Activated CD8-positive, alpha-beta memory T cell treated with anti-CD3 and anti-CD28 coated beads, Interleukin-2, amount 50 U/mL, for 24 hours (primary cell): ENCODE measurements around the gene ZNF267.
"Not testable (repeated sequence)": the region's sequence is repeated elsewhere in the genome, so short reads cannot be mapped to it uniquely, and the experiment has no call there.

ENCODE experiments used
- DNase-seq: peaks from one replicate; pipeline ENCODE4 v3.0.0-alpha.2; 2020; ENCODE audit errors: extremely low read depth

Gene ZNF267

DNA sequence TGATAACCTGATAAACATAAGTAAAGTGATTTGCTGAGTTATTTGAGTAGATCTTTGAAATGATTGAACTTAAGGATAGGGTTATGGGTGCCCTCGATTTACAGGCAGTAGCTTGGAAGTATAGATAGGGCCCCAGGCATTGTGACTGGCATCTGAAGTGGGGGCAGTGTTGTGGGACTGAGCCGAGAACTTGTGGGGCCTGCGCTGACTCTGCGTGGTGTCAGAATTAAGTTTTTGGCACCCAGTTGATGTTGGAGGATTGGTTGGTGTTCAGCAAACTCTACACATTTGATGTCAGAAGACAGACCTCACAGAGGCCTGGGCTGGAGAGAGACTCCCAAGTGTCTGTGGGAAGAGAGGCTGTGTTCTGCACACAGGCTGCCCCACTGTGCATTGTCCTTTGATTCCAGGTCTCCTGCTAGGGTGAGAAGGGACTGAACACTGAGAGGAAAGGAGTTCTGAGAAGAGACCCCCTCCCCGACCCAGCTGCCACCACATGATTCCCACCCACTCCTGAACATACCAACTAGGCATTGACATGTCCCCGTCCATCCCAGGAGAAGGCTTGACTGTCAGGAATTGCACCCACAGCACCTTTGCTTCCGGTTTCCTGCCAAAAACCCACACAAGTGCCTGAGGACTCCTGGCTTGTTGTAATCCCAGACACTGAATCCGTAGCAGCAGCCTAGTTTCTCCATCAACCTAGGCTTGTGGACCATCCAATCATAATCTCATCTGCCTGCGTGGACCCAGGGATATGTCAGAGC, 4.5 kb downstream of the ZNF267 start:
- DNase-seq = no peak

DNA sequence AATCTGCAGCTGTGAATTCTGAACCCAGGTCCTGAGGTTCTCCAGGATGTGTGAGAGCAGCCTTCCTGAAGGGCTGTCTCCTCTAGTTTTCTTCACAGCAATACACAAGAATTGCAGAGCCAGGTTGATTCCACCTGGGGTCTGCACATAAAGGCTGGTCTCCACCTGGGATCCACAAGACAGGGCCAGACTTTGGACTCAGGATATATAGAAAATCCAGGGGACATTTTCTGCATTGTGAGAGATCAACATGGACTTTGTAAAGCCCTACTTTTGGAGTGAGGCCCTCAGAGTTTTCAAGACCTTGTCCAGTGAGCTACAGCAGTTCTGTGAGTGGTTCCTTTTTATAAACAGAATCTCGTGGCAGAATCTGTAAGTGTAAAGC, 6.3 kb downstream of the ZNF267 start:
- no peak for DNase-seq

DNA sequence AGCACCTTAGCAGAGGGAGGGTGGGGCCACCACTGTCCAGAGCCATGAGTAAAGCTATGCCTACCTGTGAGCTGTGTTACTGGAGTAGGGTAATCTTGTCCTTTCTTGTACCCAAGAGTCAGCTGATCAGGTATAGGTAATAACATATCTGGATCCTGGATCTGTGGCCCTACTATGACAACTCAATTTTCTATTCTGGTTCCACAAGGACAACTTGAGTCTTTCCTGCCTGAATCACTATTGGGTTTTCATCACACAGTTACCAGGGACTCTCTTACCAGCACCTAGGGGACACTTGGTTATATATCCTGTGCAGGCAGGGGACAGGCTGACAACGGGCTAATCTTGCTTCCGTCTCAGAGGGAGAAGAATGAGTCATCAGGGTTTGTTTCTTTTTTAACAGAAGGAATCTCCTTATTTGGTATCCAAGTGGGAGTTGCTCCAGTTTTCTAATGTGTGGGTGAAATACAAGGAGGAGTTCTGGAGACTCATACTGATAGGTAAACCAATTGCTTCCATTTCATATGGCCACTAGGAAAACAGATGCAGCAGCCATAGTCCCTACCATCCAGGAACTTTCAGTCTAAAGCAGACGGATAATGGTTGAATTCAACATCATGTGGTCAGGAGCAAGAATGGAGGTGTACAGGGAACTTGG, 6.8 kb downstream of the ZNF267 start:
- DNase-seq = no peak

DNA sequence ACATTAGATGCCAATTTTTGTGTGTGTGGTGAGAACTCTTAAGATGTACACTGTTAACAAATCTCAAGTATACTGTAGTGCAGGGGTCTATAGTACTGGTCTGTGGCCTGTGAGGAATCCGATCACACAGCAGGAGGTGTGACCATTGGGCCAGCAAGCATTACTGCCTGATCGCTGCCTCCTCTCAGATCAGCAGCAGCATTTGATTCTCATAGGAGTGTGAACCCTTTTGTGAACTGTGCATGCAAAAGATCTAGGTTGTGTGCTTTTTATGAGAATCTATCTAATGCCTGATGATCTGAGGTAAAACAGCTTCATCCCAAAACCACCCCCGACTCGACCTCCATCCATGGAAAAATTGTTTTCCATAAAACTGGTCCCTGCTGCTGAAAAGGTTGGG, 12.6 kb downstream of the ZNF267 start:
- no peak for DNase-seq

DNA sequence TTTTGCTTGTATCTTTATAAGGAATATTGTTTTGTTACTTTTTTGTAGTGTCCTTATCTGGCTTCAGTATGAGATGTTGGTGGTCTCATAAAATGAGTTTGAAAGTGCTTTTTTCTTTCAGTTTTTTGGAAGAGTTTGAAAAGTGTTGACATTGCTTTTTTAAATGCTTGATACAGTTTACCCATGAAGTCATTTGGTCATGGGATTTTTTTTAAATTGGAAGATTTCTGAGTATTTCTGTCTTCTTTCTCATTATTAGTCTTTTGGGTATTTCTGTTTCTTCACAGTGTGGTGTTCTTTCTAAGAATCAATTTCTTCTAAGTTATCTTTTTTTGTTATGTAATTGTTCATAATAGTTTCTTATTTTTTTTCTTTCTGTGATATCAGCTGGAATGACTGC, 15.1 kb downstream of the ZNF267 start:
- DNase-seq = no peak

DNA sequence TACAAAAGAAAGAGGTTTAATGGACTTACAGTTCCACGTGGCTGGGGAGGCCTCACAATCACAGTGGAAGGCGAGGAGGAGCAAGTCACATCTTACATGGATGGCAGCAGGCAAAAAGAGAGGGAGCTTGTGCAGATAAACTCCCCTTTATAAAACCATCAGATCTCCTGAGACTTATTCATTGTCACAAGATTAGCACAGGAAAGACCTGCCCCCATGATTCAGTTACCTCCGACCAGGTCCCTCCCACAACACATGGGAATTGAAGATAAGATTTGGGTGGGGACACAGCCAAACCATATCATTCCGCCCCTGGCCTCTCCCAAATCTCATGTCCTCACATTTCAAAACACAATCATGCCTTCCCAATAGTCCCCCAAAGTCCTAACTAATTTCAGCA, 18.5 kb downstream of the ZNF267 start:
- not testable (repeated sequence) for DNase-seq

DNA sequence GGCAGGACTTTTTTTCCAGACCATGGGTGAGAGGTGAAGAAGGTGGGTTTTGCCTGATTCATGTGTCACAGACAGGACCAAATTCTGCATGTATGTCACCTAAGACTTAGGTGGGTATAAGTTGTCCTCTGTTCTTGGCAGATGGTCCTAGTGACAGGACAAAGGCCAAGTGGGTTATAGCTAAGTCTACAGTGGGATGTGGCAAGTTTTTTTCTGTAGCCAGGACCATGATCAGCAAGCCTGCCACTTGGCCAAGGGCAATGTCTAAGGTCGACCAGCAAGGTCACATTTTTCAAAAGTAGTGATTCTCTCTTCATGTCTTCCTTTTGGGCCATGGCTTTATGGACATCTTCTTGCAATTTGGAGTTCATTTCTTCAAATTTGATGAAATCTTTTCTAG, 20.2 kb downstream of the ZNF267 start:
- no peak for DNase-seq

DNA sequence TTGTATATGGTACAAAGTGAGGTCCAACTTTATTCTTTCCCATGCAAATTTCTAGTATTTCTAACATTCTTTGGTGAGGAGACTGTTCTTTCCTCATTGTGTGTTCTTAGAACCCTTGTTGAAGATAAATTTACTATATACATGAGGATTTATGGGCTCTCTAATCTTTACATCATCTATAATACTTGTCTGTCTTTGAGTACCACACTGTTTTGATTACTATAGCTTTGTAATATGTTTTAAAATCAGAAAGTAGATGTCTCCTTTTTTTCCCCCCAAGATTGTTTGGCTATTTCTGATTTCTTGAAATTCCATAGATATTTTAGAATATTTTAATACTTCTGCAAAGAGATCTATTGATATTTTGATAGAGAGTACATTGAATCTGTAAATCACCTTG, 23.7 kb downstream of the ZNF267 start:
- no peak for DNase-seq

DNA sequence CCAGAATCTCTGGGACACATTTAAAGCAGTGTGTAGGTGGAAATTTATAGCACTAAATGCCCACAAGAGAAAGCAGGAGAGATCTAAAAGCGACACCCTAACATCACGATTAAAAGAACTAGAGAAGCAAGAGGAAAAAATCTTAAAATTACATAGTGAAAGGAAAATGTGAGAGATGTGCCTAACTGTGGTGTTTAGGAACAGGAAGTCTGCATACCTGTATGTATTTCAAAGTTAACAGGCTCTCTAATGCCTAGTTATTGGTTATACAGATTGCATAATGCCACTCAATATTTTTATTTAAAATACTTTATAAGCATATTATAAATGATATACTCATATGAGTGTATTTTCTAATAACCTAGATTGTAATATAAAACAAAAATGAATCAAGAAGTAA, 25.9 kb downstream of the ZNF267 start:
- DNase-seq = no peak

DNA sequence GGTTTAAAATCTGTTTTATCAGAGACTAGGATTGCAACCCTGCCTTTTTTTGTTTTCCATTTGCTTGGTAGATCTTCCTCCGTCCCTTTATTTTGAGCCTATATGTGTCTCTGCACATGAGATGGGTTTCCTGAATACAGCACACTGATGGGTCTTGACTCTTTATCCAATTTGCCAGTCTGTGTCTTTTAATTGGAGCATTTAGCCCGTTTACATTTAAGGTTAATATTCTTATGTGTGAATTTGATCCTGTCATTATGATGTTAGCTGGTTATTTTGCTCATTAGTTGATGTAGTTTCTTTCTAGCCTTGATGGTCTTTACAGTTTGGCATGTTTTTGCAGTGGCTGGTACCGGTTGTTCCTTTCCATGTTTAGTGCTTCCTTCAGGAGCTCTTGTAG, 31.0 kb downstream of the ZNF267 start:
- DNase-seq = not testable (repeated sequence)

DNA sequence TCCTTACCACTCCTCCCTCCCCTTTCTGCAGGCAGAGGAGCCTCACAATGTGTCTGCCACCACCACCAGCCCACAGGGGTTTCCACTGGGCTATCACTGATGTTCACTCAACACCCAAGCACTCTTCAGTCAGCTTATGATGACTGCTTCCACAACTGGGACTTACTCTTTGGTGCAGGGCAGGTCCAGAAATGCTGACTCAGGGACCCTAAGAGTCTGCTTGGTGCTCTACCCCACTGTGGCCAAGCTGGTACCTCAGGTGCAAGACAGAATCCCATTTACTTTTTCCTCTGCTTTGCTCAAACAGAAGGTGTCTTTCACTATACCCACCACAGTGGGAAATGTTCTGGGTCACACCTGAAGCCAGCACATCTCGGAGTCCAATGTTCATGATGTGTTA, 40.1 kb downstream of the ZNF267 start:
- no peak for DNase-seq

DNA sequence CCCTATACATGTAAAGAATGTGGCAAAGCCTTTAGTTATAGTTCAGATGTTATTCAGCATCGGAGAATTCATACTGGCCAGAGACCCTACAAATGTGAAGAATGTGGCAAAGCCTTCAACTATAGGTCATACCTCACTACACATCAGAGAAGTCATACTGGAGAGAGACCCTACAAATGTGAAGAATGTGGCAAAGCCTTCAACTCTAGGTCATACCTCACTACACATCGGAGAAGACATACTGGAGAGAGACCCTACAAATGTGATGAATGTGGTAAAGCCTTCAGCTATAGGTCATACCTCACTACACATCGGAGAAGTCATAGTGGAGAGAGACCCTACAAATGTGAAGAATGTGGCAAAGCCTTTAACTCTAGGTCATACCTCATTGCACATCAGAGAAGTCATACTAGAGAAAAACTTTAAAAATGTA, 42.5 kb downstream of the ZNF267 start:
- DNase-seq = no peak

DNA sequence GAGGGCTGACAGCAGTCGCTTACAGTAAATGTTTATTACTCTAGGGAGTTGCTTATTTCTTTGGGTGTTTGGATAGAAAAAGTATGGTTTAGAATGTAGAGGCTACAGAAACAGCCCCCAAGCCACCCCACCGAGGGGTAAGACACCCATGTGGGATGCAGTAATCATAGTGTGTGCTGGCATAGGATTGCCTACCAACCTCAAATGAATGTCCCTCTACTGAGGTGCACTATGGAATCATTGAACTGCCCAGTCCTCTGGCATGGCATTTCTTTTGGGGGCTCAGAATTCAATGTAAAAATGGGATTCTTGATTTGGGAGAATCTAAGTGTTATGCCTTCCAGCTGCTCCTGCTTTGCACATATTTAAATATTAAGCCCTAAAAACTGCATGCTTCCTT, 46.8 kb downstream of the ZNF267 start:
- no peak for DNase-seq

DNA sequence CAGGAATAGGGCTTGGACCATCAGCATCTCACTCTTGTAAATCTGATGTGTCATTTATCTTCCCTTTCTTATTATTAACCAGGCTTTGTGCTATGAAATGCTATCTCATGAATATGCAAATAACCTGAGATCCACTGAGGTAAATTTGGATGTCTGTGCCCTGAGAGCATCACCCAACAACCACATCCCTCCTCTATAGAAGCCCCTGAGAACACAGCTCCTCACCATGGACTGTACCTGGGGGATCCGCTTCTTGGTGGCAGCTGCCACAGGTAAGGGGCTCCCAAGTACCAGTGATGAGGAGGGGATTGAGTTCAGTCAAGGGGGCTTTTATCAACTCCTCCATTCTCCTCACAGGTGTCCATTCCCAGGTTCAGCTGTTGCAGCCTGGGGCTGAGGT, 78.2 kb downstream of the ZNF267 start:
- DNase-seq = not testable (repeated sequence)

DNA sequence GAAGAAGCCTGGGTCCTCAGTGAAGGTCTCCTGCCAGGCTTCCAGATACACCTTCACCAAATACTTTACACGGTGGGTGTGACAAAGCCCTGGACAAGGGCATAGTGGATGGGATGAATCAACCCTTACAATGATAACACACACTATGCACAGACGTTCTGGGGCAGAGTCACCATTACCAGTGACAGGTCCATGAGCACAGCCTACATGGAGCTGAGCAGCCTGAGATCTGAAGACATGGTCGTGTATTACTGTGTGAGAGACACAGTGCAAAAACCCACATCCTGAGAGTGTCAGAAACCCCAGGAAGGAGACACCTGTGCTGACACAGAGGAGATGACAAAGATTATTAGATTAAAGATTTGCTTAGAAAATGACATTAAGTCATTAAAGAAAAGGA, 78.6 kb downstream of the ZNF267 start:
- DNase-seq = not testable (repeated sequence)

DNA sequence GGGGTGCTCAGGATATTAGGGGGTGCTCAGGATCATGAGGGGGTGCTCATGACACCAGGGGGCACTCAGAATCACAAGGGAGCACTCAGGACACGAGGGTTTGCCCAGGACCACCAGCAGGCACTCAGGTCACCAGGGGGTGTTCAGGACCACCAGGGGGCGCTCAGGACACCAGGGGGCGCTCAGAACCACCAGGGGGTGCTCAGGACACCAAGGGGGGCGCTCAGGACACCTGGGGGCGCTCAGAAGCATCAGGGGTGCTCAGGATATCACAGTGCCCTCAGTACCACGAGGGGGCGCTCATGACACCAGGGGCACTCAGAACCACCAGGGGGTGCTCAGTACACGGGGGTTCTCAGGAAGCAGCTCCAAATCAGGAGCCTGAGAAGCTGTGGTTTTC, 82.6 kb downstream of the ZNF267 start:
- DNase-seq = not testable (repeated sequence)

DNA sequence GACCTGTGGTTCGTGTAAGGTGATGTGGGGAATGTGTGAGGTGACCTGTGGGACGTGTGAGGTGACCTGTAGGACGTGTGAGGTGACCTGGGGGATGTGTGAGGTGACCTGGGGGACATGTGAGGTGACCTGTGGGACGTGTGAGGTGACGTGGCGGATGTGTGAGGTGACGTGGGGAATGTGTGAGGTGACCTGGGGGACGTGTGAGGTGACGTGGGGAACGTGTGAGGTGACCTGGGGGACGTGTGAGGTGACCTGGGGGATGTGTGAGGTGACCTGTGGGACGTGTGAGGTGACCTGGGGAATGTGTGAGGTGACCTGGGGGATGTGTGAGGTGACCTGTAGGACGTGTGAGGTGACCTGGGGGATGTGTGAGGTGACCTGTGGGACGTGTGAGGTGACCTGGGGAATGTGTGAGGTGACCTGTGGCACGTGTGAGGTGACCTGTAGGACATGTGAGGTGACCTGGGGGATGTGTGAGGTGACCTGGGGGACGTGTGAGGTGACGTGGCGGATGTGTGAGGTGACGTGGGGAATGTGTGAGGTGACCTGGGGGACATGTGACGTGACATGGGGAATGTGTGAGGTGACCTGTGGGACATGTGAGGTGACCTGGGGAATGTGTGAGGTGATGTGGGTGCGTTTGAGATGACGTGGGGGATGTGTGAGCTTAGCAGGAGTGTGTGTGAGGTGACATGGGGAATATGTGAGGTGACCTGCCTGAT, 86.7 kb downstream of the ZNF267 start:
- DNase-seq = not testable (repeated sequence)
